SKM-1 treated with dmso at 0.1 percent for 144 hours (cell line): Measurements from ENCODE around the gene CHRNB1.
A peak's percentile ranks its signal among the peaks of the same experiment; 100 is the strongest.

Experiments used
- DNase-seq: peaks from one replicate; lab custom pipeline; 2025; ENCODE audit not compliant: unreplicated experiment; lab: John Stamatoyannopoulos, UW

Gene CHRNB1

DNA sequence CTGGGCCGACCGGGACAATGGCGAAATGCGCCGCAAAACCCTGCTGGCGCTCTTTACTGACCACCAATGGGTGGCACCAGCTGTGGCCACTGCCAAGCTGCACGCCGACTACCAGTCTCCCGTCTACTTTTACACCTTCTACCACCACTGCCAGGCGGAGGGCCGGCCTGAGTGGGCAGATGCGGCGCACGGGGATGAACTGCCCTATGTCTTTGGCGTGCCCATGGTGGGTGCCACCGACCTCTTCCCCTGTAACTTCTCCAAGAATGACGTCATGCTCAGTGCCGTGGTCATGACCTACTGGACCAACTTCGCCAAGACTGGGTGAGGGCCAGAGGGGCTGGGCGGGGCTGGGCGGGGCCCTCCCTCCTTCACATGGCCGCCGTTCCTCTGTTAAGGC is 29.1 kb upstream of the CHRNB1 start:
- no peak for DNase-seq

DNA sequence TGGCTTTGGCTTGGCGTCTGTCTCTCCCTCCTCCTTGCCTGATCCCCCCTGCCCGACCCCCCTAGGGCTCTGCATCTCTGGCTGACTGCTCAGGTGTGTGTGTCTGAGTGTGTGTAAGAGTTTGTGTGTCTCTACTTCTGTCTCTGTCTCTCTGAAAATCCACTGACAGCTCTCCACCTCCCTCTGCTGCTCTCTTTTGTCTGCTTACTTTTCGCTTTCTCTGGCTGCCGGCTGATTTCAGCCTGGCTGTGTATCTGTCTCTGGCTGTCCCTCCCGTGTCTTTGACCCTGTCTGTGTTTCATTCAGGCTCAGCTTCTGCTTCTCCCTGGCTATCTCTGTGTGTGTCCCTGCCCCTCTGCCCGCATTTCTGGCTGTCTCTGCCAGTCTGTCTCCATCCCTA is 28.5 kb upstream of the CHRNB1 start:
- DNase-seq: no peak

DNA sequence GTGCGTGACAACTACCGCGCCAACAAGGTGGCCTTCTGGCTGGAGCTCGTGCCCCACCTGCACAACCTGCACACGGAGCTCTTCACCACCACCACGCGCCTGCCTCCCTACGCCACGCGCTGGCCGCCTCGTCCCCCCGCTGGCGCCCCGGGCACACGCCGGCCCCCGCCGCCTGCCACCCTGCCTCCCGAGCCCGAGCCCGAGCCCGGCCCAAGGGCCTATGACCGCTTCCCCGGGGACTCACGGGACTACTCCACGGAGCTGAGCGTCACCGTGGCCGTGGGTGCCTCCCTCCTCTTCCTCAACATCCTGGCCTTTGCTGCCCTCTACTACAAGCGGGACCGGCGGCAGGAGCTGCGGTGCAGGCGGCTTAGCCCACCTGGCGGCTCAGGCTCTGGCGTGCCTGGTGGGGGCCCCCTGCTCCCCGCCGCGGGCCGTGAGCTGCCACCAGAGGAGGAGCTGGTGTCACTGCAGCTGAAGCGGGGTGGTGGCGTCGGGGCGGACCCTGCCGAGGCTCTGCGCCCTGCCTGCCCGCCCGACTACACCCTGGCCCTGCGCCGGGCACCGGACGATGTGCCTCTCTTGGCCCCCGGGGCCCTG is 27.7 kb upstream of the CHRNB1 start:
- no peak for DNase-seq

DNA sequence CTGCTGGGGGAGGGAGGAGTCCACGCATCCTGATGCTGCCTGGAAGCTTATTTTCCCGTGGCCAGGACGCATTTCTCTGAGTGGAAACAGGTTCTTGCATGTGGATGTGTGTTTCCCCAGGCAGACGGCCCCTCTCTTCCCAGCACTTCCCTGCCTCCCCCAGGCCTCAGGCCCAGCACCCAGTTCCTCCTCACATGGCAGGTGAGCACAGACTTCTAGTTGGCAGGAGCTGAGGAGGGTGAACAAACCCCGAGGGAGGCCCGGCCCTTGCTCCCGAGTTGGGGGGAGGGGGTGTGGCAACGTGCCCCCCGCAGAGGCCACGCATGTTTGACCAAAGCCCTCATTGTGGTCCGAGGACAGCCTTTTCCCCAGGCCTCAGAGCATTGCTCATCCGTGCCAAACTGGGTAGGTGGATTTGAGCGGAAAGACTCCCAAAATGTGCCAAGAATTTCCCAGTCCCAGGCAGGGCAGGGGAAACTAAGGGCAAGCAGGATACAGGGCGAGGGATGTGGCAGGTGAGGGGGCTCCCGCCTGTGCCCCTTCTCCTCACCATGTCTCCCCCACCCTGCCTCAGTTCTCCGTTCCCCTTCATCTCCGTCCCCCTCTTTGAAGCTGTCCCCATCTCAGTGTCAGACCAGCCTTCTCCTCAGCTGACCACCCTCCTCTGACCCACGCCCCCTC is 26.2 kb upstream of the CHRNB1 start:
- DNase-seq: no peak

DNA sequence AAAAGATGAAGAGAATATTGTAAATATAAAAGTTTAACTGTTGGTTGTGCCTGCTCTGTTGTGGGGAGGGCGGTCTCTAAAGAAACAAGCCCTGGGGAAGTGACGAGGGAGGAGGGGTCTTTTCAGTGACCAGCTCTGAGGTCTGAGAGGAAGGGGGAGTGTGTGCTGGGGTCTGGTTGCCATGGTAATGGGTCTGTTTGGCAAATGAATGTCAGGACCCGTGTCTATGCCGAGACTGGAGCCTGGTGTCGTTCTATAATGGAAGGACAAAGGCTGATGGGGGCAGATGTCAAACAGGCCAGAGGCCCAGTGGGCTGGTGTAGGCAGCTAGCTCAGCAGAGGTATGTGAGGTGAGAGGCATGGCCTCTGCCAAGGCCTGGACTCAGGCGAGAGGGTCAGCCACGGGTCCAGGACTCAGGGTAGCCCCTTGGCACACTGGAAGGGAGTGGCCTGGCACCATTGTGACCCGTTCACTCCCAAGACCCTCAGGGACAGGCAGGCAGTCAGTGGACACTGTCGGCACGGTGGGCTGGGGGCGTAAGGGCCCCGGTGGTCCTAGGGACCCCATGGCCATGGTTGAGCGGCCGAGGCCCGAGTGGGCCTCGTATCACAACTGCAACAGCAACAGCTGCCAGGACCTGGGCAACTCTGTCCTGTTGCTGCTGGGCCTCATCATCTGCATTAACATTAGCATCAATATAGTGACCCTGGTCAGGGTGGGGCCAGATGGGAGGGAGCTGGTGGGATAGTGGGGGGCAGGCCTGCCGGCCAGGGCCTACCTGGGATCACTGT is 24.8 kb upstream of the CHRNB1 start, which contains the start of gene SPEM1:
Gene SPEM1 (plus strand): TSS at position 506 of the 792 bp plus-strand sequence. CDS start 61 bp downstream, at position 567.
- DNase-seq: no peak

DNA sequence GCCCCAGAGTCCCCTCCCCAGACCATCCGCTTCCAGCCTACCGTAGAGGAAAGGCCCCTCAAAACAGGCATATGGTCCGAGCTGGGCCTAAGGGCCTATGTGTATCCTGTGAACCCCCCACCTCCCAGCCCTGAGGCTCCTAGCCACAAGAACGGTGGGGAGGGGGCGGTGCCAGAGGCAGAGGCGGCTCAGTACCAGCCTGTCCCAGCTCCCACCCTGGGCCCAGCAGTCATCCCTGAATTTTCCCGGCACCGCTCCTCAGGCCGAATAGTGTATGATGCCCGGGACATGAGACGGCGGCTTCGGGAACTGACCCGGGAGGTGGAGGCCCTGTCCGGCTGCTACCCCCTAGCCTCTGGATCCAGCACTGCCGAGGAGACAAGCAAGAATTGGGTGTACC is 23.7 kb upstream of the CHRNB1 start:
- no peak for DNase-seq

DNA sequence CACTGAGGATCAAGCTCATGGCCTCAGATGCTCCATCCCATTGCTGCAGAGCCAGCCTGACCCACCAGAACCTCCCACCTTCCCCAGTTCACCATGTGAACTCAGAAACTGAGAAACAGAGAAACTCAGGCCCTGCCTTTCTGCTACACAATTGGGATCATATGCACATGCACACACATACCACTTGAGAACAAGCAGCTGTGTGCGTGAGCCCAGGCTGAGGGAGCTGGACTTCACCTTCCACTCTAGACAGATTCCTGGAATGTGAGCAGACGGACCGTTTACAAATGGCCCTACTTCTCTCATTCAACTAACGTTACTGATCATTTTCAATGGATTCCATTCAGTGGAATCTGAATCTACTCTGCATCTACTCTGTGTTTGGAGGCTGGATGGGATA is 21.2 kb upstream of the CHRNB1 start:
- no peak for DNase-seq

DNA sequence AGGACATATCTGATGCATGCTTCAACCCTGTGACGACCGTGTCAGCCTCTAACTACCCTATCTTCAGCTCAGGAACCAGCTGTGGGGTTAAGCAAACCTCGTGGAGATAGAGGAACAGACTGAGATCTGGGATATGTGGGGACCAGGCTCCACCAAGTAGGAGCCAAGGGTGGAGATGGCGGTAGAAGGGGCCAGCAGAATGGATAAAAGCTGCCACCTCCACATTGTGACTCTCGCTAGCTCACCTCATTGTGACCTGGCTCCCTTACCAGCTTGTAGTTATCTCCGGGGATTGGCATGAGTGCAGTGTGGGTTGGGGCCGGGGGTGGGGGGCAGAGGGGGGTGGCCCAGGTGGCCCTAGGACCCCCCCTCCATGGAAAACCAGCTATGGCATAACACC is 19.5 kb upstream of the CHRNB1 start, which contains the start of gene SPEM2:
Gene SPEM2 (plus strand): TSS at position 301 of the 400 bp plus-strand sequence. CDS start 73 bp downstream, at position 374.
- no peak for DNase-seq

DNA sequence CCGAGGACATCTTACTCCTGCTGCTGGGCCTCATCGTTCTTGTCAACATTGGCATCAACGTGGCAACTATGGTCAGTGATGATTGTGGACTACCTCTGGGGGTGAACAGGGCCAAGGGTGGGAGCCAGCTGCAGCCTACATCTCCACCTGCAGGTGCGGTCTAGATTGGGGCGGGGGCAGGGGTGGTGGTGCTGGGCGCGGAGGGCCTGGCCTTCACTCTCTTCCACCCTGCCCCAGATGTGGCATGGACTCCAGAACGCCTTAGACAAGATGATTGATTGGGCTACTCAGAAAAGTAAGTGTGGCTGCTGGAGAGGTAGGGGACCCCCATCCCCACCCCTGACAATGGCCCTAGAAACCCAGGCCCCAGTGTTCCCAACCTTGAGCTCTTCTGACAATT is 19.1 kb upstream of the CHRNB1 start:
- DNase-seq: no peak

DNA sequence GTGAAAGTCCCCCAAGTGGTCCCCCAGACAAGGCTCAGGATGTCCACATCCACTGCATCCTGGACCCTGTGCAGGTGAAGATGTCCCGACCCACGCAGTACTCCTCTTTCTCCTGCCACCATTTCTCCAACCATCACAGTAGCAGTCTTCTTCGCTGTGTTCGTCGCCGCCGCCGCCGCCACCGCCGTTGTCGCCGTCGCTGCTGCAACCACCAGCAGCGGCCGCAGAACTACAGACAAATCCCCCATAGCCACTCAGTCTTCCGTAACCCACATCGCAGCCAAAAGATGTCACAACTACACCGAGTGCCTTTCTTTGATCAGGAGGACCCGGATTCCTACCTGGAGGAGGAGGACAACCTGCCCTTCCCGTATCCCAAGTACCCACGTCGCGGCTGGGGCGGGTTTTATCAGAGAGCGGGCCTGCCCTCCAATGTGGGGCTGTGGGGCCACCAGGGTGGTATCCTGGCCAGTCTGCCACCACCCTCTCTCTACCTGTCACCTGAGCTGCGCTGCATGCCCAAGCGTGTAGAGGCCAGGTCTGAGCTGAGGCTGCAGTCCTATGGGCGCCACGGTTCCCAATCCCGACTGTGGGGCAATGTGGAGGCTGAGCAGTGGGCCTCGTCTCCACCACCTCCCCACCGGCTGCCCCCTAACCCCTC is 18.5 kb upstream of the CHRNB1 start:
- no peak for DNase-seq

DNA sequence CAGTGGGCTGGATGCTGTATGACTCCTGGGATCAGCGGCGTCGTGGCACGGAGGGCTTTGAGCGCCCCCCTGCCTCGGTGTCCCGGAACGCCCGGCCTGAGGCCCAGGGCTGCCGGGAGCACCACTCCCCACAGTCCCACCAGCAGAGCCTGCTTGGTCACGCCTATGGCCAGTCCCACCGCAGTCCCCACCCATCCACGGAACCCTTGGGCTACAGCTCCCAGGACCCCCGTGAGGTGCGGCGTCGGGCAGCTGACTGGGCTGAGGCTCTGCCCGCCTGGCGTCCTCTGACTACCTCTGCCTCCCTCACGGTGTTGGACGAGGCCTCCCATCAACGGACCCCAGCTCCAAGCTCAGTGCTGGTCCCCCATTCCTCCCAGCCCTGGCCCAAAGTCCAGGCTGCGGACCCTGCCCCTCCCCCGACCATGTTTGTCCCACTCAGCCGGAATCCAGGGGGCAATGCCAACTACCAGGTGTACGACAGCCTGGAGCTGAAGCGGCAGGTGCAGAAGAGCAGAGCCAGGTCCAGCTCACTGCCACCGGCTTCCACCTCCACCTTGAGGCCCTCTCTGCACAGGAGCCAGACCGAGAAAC is 17.9 kb upstream of the CHRNB1 start:
- DNase-seq: no peak

DNA sequence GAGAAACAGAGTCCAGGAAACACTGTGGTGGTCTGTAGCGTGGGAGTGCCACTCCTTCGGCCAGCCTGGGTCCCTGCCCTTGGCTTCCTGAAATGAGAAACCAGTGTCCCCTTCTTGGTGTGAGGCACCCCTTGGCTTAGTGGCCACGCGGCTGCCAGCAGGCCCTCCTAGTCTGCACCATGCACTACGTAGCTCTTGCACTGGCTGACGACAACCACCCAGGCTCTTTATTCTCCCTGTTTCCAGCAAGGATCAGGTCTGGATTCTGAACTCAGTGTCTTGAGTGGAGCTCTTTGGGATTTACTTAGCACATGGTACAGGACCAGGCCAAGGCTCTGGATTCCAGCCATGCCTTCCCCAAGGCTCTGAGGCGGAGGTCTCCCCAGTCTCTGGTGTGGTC is 17.3 kb upstream of the CHRNB1 start:
- no peak for DNase-seq

DNA sequence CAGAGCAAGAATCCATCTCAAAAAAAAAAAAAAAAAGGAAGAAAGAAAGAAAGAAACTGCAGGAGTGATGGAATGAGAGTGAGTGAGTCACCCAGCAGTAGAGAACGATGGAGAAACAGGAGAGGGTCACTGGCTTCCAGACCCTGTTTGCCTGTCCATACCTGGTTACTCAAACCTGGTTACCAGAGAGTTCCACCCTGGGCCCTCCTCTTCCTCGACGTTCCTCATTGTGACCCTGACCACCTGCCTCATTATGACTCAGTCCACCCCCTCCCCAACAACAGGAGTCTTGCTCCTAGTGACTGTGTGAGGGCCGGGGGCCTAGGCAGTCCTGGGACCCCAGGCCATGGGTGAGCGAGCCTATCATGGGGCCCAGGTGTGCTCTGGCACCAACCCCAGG is 16.3 kb upstream of the CHRNB1 start, which contains the start of gene SPEM3:
Gene SPEM3 (plus strand): TSS at position 301 of the 400 bp plus-strand sequence. CDS start 46 bp downstream, at position 347.
- DNase-seq: no peak

DNA sequence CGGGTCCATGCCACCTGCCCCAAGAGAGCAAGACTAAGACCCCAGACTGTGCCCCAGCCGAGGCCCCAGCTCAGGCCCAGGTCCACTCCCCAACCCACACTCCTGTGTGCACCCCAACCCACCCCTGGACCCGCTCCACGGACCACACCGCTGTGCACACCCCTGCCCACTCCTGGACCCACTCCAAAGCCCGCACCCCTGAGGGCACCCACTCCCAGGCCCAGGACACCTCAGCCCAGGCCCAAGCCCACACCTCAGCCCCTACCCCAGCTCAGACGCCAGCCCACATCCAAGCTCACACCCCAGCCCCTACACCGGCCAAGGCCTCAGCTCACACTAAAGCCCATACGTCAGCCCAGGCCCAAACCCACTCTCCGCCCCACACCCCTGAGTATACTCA is 15.1 kb upstream of the CHRNB1 start:
- DNase-seq: no peak

DNA sequence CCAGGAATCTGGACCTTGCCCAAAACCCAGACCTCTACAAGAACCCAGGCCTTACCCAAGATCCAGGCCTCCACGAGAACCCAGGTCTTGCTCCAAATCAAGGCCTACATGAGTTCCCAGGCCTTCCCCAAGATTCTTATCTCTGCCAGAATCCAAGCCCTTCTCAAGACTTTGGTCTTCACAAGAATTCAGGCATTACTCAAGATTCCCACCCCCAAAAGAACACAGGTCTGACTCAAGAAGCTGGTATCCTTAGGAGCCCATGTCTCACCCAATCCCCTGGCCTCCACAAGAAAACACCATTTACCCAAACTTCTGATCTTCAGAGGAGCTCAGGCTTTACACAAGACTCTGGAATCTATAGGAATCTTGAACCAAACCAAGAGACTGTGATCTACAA is 13.6 kb upstream of the CHRNB1 start:
- no peak for DNase-seq

DNA sequence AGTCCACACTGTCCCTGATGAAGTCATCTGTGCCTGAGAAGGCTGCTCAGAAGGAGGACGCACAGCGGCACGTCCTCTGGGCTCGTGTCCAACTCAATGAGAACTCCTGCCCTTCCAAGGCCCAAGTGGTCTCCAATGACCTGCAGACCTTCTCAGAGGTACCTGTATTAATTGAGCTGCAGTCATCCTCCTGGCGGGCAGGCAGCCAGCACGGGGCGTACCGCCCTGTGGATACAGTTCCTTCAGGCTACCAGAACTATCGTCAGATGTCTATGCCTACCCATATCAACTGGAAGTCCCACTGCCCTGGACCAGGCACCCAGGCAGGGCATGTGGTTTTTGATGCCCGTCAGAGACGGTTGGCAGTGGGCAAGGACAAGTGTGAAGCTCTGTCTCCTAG is 12.6 kb upstream of the CHRNB1 start:
- no peak for DNase-seq

DNA sequence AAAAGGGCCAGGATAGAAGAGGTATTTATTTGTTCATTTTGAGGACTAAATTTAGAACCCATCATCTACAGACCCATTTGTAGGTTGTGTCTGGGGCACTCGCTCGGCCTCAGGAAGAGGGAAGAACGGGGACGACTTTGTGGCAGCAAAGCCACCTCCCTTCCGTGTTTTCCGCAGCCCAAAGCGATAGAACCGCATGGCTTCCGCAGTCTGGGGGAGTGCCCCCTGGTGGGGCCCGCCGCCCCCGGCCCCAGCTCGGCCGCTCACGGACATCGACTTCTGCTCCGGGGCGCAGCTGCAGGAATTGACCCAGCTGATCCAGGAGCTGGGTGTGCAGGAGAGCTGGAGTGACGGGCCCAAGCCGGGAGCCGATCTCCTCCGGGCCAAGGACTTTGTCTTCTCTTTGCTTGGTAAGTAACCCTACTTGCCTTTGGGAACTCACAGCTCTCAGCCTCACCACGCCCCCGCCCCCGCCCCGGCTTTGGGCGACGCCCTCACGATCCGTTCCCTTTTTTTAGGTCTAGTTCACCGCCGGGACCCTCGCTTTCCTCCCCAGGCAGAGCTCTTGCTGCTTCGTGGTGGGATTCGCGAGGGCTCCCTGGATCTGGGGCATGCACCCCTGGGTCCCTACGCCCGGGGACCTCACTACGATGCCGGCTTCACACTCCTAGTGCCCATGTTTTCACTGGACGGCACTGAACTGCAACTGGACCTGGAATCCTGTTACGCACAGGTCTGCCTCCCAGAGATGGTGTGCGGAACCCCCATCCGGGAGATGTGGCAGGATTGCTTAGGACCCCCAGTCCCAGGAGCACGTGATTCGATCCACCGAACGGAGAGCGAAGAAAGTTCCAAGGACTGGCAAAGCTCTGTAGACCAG is 8.9 kb upstream of the CHRNB1 start:
- peak; percentile 48 for DNase-seq

DNA sequence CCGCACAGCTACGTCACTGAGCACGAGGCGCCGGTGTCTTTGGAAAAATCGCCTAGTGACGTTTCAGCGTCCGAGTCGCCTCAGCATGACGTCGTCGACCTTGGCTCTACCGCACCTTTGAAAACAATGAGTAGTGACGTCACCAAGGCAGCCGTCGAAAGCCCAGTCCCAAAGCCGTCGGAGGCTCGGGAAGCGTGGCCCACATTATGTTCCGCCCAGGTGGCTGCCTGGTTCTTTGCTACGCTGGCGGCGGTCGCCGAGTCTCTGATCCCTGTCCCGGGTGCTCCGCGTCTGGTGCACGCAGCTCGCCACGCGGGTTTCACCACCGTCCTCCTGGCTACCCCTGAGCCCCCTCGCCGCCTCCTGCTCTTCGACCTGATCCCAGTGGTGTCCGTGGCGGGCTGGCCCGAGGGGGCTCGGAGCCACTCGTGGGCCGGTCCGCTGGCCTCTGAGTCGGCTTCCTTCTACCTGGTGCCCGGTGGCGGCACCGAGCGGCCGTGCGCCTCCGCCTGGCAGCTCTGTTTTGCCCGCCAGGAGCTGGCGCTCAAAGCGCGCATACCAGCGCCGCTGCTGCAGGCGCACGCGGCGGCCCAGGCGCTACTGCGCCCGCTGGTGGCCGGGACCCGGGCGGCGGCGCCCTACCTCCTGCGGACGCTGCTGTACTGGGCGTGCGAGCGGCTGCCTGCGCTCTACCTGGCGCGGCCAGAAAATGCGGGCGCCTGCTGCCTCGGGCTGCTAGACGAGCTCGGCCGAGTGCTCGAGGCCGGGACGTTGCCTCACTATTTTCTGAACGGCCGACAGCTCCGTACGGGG is 8.1 kb upstream of the CHRNB1 start:
- DNase-seq: peak; percentile 20

DNA sequence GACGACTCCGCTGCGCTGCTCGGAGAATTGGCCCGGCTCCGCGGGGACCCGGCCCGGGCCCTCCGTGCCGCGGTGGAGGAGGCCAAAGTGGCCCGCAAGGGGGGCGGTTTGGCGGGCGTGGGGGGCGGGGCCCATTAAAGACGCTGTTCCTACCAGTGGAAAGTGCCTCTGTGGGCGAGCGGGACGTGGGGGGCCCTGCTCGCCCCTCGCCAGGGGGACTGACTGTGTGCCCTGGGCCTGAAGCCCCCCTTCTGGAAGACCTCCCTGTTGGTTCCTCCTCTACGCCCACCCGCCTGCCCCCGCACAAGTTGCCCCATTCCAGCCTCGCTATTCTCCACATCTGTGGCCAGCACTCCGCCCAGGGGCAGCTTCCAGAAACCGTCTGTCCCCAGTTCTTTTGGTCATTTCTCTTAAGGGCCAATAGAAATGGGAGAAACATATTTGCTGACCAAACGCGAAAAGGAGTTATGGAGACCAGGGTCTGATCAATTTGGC is 7.4 kb upstream of the CHRNB1 start:
- no peak for DNase-seq
